ENCODE measurements around the gene EPHA2.

The EPHA2 gene

GRCh38 chr1:16088996-16089395, 66.9 kb downstream of the EPHA2 start:
- no peak for DNase-seq

GRCh38 chr1:16088351-16088911, 67.4 kb downstream of the EPHA2 start:
- no peak for DNase-seq

DNA sequence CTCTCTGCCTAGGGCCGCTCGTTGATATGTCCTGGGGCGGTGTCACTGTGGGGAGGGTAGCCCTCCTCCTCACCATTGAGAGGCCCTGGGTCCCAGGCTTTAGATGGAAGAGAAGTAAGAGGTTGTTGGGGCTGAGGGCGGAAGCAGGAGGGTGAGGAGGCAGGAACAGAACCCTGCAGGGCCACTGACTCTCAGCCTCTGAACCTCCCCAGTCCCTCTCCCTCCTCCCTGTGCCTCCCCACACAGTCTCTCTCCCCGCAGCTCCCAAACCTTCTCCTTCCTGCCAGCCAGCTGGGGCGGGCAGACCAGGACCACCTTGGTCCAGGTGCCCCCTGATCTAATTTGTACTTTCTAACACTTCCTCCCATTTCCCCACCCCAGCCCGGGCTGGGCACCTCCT, 68.1 kb downstream of the EPHA2 start:
- DNase-seq, result no peak

GRCh38 chr1:16085522-16085921, 70.3 kb downstream of the EPHA2 start:
- DNase-seq, result no peak

- DNase-seq, result no peak
Observed at GRCh38 chr1:16083486-16083885, 72.4 kb downstream of the EPHA2 start.

DNA sequence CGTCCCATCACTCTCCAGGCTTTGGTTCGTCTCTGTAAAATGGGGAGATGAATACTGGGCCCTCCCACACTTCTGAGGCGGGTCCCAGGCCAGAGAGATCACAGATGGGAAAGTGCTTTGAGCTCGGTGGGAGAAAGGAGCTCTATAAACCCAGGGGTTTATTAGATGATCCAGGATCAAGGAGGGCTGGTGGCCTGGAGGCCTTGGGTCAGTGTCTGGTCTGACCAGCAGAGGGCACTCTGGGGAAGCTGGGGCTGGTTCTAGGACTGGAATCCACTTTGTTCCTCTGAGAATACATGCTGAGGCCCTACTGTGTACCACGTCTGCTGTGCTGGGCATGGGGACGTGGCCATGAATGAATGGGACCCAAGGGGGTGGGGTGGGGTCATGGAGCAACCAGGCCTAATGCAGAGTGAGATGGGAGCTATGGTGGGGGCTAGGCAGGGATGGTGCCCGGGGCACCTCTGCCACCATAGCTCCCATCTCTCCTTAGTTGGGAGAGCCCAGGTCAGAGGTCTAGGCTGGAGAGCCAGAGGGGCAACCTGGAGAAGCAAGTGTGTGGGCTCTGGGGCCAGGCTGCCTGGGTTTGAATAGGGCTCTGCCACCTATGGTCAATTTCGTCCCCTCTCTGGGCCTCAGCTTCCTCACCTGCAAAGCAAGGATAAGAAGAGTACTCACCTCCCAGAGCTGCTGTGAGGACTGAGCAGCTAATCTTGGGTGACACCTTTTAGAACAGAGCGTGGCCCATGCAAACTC, 73.4 kb downstream of the EPHA2 start:
- DNase-seq, result peak; percentile 71 to 73

DNA sequence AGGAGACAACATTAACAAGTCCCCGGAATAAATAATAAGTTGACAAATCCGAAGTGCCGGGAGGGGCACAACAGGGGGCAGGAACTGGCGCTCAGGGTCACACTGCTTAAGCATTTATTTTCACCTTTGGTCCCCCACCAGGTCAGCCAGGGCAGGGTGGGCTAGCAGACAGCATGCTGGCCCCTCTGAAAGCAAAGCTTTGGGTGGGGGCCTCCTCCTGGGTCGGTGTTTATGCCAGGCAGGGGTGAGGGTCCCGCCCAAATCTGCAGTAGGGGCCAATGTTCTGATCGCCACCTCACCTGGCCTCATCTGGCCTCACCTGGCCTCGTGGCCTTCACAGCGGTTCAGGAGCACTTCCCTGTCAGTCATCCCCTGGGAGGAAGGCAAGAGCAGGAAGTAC, 74.2 kb downstream of the EPHA2 start:
- no peak for DNase-seq

- DNase-seq, result no peak
Observed at GRCh38 chr1:16080422-16081150, 75.3 kb downstream of the EPHA2 start.

- peak; percentile 70 to 71 for DNase-seq
Observed at GRCh38 chr1:16078925-16079656, 76.8 kb downstream of the EPHA2 start.

GRCh38 chr1:16077406-16078245, 78.2 kb downstream of the EPHA2 start:
- DNase-seq, result no peak

GRCh38 chr1:16076865-16077238, 79.0 kb downstream of the EPHA2 start:
- DNase-seq, result no peak

- DNase-seq, result no peak
Observed at GRCh38 chr1:16076031-16076864, 79.6 kb downstream of the EPHA2 start.

DNA sequence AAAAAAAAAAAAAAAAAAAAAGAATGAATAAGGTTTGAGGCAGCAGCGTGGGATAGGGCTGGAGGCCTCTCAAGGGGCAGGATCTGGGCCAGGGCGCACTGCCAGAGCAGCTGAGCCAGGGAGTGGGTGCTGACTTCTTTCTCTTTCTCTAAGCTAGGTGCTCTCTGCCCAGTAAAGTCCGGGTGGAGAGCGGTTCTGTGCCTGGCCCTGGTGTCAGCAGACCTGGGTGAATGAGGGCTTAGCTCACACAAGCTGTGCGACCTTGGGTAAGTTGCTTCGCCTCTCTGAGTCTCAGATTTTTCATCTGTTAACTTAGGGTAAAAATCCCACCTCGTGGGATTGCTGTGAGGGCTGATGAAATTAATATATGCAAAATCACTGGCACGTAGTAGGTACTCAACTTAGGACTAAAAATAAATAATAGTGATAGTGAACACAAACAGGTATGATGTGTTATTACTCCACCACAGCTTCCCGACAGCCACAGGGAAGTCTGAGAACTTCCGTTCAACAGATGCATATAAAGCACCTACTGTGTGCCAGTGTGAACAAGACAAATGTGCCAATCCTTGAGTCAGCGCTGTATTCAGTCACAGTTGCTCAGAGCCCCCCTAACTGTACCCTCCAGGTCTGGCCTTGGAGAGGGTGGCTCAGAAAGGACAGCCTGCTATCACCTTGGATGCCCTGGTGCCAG, 80.4 kb downstream of the EPHA2 start:
- DNase-seq, result no peak

Measured in stimulated activated CD4-positive, alpha-beta T cell treated with anti-CD3 and anti-CD28 coated beads, Interleukin-2, amount 100 ng/mL, for 48 hours (primary cell).